Cardiac septum (tissue), 1 donor: ENCODE measurements around the gene UPF1. TPM values are rescaled to one million over a fixed set of nuclear protein-coding genes. Genes with fewer than 3 reads are reported as not detected.

Experiments used
- DNase-seq: peaks from one replicate; pipeline ENCODE4 v3.0.0-alpha.2; 2020; ENCODE audit warnings: low spot score
- intact Hi-C: fragments of 100-400 bp; cut with DNase I; formaldehyde crosslinking; loops from one replicate; pipeline ENCODE4 v1.14.0; 2022
- total RNA-seq: library from RNA; stranded (reverse); fragmentation: NEBNext Ultra II Directional; extraction: Animal tissue kit (Norgen Biotek cat#: 25700); gene quantifications from one replicate; pipeline ENCODE4 v1.2.1, GENCODE V29; 2021
- donor health status: DM: no; HTN: no; CAD: no.

The UPF1 gene
- total RNA-seq, 1 donor from 2014 or later: 40.2 TPM

- no peak for DNase-seq
- intact Hi-C loops: no loop called here
Observed at GRCh38 chr19:18867199-18867598, 35.4 kb downstream of the UPF1 start.

- intact Hi-C loops: no loop called here
- DNase-seq: no peak
Observed at GRCh38 chr19:18867751-18868150, 36.0 kb downstream of the UPF1 start.

GRCh38 chr19:18868380-18869022 is 36.7 kb downstream of the UPF1 start:
- intact Hi-C loops: no loop called here
- DNase-seq: no peak

DNA sequence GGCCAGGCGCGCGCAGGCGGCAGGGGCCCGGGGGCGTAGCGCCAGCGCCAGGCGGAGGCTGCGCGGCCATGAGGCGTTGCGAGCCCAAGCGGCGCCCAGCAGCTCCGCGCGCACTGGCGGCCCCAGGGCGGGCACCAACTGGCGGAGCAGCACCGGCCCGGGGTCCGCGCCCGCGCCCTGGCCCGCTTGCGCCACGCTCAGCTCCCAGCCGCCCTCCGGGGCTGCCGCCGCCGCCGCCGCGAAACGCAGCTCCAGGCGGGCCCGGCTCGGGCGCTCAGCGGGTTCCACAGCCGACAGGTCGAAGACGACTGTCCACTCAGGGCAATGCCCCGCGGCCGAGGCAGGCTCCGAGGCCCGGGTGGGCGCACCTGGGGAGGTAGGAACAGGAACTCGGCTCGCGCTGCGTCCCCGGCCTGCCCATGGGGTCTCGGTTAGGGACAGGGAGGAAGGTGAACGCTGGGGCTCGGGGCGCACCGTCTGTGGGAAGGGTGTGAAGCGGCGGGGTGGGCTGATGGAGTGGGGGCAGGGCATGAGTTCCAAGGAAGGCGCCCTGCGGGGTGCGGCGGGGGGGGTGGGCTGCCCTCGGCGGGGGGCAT is 37.4 kb downstream of the UPF1 start:
- intact Hi-C loops: no loop called here
- no peak for DNase-seq

DNA sequence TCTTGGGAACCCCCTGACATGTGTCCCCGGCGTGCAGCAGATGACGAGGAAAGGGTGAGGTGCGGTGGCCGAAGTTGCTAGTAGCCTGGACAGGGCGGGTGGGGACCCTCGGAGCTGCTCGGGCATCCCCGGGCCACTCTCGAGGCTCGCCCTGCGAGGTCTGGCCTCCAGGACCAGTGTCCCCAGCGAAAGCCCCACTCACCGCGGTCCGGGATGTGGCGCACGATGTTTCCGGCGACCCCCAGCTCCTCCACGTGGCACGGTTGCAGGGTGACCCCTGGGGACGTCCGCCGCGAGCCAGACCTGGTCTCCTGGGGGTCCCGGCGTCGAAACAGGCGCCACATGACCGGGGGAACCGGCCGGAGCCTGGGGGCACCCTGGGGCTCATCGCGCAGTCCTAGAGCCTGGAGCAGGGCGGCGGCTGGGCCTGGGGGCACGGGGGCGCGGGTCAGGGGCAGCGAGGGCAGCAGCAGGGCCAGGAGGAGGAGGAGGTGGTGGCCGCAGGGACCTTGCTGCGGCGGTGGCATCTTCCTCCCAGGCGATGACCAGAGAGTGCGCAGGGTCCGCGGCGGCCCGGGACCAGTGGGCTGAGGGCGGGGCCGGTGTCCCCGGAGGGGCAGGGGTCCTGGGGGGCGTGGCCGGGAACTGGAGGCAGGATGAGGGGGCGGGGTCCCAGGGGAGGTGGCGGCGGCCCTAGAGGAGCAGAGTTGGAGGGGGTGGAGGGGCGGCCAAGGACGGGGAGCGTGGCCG is 38.2 kb downstream of the UPF1 start:
- intact Hi-C loops: no loop called here
- no peak for DNase-seq

- intact Hi-C loops: no loop called here
- no peak for DNase-seq
Observed at GRCh38 chr19:18870531-18871172, 38.9 kb downstream of the UPF1 start.

DNA sequence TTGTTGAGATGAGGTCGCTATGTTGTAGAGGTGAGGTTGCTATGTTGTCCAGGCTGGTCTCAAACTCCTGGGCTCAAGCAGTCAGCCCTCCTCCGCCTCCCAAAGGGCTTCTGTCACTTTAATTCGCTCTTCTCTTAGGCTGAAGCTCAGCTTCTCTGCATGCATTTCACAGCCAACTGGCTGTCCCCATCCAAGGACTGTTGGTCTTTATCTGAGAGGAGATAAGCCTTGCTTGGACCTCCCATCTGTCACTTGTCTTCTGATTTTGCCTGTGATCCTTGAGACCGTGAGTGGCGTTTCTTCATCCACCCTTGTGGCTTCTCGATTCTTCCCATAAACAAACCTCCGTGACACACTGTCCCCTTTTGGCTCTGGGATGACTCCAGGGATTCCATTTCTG is 39.8 kb downstream of the UPF1 start:
- intact Hi-C loops: no loop called here
- DNase-seq: no peak

DNA sequence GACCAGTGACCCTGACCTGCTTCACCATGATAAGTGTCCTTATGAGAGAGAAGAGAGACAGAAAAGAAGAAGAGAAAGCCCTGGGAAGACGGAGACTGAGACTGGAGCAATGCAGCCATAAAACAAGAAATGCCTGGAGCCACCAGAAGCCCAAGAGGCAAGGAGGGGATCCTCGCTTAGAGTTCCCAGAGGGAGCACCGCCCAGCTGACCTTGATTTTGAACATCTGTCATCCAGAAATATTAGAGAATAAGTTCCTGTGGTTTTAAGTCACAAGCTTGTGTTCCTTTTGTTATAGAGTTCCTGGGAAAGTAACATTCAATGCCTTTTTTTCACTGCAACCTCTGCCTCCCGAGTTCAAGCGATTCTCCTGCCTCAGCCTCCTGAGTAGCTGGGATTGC is 44.0 kb downstream of the UPF1 start:
- no peak for DNase-seq
- intact Hi-C loops: no loop called here

DNA sequence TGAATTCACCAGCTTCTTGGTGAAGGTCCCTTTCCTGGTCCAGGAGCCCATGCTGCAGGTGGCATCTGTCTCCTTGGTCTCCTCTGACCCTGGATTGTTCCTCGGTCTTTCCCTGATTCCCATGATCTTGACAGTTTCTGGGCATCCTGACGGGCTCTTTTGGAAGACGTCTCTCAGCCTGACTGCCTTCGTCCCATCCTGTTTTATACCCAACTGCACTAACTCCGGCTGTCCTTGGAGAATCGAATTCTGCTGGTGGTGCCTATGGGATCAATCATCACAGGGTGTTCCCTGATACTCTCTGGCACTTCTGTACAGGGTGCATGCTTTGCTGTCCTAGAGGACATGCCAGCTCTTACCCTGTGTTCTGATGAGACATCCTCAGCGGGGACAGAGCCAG is 45.1 kb downstream of the UPF1 start:
- intact Hi-C loops: no loop called here
- no peak for DNase-seq

GRCh38 chr19:18878058-18878797 is 46.5 kb downstream of the UPF1 start:
- intact Hi-C loops: no loop called here
- DNase-seq: no peak

- no peak for DNase-seq
- intact Hi-C loops: no loop called here
Observed at GRCh38 chr19:18878858-18879578, 47.3 kb downstream of the UPF1 start.

GRCh38 chr19:18879579-18880373 is 48.0 kb downstream of the UPF1 start:
- intact Hi-C loops: no loop called here
- DNase-seq: no peak

GRCh38 chr19:18881491-18881890 is 49.7 kb downstream of the UPF1 start:
- DNase-seq: no peak
- intact Hi-C loops: no loop called here

- intact Hi-C loops: no loop called here
- no peak for DNase-seq
Observed at GRCh38 chr19:18883526-18884304, 52.0 kb downstream of the UPF1 start.

DNA sequence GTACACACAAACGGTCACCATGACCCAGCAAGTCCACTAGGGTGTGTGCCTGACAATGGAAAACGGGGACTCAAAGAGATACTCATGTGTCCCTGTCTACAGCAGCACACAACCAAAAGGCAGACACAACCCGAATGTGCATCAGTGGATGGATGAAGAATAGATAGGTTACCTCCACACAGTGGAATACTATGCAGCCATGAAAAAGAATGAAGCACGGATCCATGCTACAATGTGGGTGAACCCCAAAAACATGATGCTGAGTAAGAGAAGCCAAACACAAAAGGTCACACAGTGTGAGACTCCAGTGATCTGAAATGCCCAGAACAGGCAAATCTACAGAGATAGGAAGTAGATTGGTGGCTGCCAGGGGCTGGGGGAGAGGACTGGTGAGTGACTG is 55.2 kb downstream of the UPF1 start:
- no peak for DNase-seq
- intact Hi-C loops: no loop called here

DNA sequence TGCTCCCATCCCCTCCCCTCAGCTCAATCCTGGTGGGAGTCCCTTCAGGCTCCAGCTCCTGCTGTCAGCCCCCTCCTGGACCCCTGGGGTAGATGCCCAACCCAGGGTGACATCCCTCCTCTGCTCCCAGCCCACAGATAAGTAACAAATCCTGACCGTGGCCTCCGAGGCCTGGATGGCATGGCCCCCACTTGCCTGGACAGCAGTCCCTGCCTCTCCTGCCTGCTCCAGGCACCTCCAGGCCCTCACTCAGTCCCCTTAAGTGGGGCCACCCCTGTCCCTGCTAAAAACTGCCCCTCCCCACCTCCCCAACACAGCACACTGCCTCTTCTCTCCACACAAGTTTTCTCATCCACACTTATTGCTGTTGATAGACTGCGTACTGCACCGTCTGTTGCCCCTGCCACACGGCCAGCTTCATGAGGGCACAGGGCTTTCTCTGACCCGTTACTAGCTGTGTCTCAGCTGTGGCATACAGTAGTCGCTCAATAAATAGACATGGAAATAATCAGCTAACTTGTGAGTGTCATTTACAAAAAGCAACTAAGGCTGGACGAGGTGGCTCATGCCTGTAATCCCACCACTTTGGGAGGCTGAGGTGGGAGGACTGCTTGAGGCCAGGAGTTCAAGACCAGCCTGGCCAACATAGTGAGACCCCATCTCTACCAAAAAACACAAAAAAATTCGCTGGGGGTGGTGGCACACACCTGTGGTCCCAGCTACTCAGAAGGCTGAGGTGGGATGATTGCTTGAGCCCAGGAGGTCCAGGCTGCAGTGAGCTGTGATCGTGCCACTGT is 58.4 kb downstream of the UPF1 start:
- intact Hi-C loops: no loop called here
- no peak for DNase-seq
